ENCODE measurements around the gene PSMD11.
"Not testable (repeated sequence)": the region's sequence is repeated elsewhere in the genome, so short reads cannot be mapped to it uniquely, and the experiment has no call there.

The PSMD11 gene

DNA sequence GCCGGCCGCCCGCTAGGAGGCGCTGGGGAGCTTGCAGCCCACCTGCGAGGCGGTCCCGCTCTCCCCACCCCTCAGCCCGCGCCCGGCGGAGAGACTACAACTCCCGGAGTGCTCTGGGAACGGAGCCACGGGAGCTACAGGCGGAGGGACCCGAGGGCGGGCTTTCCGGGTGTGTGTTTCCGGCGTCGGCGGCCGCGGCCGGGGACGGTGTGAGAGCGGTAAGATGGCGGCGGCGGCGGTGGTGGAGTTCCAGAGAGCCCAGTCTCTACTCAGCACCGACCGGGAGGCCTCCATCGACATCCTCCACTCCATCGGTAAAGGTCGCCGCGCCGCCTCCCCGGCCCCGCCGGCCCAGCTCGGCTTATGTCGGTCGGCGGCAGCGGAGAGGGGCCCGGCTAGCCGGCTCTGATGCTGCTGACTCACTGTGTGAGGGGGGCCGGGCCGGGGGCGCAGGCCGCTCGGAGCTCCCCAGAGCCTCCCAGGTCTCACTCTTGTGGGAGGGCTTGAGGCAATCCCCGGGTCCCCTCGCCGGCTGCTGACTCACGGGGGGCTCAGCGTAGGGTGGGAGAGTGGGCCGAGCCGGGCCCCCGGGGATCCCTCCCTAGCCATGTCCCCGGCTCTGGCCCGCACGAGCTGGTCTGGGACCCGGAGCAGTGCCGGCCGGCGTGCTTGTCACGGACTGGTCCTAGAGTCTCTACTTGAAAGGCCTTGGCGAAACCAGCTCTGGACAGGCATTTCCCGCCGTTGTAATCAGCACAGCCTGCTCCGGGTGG, at the start of gene PSMD11:
Gene PSMD11, plus strand, starts transcription at position 210 of the 773 bp plus-strand sequence. Its CDS starts 14 bp downstream, at position 224.
- DNase-seq = peak; percentile 100

DNA sequence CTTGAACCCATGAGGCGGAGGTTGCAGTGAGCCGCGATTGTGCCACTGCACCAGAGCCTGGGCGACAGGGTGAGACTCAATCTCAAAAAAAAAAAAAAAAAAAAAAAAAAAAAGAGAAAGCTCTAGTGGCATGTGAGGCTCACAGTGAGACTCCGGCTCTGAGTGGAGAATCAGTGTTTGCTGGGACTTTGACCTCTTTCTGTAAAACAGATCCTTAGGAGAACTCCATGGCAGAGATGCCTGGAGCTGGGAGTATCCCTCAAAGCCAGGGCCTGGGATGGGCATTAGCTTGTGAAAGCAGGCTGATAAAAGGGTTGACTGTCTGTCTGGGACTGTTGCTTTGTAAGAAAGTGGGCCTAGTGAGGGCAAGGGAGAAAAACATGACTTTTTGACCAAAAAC, 48.0 kb upstream of the PSMD11 start:
- no peak for DNase-seq

DNA sequence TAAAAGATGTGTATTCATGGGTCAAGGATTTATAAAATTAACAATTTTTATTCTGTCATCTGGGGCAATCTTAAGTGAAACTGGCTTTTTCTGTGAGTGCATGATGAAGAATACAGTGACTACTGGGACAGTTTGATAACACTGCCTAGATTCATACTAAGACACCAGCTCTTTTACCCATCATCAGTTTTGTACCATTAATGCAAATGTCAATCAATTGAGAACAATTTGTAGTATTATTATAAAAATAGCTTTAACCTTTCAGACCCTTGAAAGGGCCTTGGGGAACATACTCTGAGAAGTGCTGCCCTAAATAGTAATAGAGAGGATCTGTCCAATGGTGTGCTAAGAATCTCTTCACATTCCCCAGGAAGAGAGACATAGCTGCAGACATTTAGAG, 45.4 kb upstream of the PSMD11 start:
- DNase-seq = no peak

DNA sequence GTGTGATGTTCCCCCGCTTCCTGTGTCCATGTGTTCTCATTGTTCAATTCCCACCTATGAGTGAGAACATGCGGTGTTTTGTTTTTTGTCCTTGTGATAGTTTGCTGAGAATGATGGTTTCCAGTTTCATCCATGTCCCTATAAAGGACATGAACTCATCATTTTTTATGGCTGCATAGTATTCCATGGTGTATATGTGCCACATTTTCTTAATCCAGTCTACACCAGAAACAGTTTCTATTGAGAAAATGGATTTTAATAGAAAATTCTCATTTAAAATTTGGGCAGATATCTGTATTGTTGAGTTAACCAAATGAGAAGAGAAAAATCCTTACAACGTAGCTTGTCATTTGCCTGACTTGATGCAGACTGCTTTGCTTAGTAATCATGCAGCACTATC, 34.2 kb upstream of the PSMD11 start:
- not testable (repeated sequence) for DNase-seq

DNA sequence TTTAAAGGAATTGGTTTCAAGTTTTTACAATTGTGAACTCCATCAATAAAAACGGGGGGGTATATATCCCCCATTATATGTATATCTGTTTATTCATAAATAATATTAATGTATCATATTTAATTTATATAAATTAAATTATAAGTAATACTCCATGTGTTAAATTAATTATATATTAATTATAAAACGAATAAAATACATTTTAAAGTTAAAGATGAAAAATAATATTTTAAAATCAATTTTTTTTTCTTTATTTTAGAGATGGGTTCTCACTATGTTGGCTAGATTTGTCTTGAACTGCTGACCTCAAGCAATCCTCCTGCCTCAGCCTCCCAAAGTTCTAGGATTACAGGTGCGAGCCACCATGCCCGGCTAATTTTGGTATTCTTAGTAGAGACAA, 17.4 kb upstream of the PSMD11 start:
- DNase-seq = no peak

DNA sequence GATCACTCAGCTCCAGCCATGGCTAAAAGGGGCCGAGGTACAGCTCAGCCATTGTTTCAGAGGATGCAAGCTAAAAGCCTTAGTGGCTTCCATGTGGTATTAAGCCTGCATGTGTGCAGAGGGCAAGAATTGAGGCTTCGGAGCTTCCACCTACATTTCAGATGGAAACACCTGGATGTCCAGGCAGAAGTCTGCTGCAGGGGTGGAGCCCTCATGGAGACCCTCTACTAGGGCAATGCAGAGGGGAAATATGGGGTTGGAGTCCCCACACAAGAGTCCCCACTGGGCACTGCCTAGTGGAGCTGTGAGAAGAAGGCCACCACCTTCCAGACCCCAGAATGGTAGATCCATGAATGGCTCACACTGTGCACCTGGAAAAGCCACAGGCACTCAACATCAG, 14.7 kb upstream of the PSMD11 start:
- no peak for DNase-seq

DNA sequence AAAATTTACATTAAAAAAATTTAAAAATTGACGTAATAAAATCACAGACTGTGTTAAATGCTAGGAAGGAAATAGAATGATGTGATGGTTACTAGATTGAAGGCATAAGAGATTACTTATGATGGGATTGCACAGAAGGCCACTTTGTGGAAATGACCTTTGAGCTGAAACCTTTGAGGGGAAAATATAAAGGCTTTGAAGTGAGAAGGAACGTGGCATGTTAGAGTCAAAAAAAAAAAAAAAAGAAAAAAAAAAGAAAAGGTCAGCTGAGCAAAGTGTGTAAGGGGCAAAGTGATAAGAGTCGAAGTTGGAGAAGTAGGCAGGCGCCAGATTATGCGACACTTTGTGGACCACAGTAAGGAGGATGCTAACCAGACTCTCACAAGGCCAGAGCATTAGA, 3.6 kb upstream of the PSMD11 start:
- no peak for DNase-seq

DNA sequence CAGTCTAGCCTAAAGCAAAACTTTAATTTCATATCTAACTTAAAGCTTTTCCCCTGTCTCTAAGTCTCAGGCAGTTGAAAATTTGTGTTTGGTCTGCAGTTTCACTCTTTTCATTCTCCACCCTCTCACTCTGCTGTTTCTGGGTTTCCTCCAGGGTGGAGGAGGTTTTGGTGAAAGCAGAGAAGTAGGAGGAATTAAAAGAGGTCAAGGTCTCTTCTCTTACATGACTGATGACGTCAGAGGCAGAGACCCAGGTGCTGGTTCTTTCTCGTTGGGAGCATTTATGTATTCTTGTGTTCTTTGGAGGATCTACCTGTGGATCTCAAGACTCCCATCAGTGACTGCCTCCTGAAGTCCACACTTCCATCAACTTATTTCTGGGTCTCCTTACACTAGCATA, 2.4 kb upstream of the PSMD11 start:
- DNase-seq = no peak

DNA sequence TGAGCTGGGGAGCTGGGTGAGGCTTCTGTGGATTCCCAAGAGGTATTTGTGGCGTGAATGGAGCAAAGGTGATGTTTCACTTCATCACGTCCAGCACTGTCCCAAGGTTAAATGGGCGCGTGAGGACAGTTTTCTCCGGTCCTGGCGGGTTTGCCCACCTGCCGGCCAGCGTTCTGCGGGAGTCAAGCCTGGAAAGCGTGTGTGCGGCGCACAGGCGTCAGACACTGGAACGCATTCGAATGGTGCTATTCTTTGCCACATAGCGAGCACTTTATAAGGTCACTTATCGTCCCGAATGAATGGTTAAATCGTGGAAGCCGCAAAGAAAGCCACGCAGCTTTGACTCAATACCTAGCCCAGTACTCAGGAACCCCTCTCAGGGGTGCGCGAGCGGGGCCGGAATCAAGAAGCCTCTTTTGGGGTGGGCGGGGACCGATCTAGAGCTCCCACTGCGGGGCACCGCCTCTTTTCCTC, 446 bp upstream of the PSMD11 start:
- DNase-seq = no peak

DNA sequence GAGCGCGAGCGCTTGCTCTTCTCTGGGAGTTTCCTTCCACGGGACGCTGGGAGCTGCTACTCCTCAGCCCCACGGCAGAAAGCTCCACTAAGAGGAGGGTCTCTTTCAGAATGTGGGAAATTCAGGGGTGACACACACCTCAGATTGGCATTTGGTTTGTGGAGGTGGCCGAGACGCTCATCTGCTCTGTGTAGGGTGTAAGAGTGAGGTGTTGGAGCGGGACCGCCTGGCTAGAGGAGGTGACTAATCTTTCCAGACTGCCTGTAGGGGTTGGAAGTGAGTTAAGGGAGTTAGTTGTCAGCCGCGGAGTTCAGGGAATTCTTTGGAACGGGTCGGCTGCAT, 735 bp downstream of the PSMD11 start:
- DNase-seq = peak; percentile 53

DNA sequence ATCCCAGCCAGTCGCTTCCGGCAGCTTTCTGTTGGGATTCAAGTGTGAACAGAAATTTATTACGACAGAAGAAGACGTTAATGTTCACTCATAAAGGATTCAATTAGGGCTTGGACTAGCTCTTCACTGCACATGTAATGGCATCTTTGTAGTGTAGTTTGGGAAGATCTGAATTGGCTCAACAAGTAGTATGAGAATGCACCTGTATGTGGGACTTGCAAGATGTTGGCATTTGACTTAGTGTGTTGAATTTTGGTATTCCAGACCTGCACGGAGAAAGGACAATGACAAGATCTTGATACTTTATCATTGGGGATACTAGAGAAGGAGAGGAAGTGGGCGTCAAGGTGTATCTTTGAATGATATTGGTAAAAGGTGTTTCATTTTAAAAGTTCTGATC, 1.2 kb downstream of the PSMD11 start:
- no peak for DNase-seq

DNA sequence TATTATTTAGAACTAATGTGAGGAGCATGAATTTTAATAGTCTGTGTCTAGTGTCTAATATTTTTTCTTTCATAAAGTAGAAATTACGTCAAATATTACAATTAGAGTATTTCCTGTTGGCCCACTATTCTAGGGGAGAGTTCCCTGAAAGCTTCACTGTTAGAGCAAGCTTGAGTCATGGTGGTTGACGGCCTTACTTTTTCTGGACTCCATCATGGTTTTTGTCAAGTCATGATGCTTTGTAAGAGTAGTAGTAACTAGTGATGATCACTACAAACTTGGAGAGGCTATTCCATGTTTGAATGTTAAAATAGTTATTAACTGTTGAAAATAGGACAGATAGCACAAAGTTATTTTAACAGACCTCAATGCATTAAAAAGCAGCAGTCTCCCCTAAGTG, 1.7 kb downstream of the PSMD11 start:
- no peak for DNase-seq

DNA sequence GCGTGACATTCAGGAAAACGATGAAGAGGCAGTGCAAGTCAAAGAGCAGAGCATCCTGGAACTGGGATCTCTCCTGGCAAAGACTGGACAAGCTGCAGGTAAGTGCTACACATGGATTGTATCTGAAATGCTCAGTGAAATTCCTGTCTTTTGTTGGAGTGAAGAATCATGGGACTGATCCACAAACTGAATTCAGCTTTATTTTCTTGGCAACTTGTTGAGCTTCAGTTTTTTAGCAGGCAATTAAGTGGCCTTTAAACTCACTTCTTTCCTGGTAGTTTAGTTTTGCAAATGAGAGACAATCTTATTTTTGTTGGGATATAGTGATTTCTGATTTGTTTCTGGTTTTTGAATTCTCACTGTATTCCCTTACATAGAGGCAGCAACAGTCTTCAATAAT, 2.6 kb downstream of the PSMD11 start:
- no peak for DNase-seq

DNA sequence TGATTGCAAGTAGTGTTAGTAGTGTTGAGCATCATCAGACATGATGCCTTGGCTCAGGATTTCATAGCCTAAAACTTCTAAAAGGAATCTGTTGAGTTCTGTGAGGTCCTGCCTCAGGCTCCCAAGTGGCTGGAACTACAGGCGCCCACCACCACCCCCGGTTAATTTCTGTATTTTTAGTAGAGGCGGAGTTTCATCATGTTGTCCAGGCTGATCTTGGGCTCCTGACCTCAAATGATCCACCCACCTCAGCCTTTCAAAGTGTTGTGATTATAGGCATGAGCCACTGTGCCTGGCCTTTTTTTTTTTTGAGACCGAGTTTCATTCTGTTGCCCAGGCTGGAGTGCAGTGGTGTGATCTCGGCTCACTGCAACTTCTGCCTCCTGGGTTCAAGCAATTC, 5.7 kb downstream of the PSMD11 start:
- no peak for DNase-seq

DNA sequence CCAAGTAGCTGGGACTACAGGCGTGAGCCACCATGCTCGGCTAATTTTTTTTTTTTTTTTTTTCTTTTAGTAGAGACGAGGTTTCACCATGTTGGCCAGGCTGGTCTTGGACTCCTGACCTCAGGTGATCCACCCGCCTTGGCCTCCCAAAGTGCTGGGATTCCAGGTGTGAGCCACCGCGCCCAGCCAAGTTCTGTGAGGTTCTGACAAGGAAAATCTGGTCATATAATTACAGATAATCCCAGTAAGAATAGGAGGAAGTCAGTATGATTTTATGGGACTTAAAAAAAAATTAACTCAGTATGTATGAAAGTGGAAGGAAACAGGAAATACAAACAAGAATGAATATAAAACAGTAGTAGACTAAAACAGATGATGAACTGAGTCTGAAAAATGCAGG, 6.1 kb downstream of the PSMD11 start:
- not testable (repeated sequence) for DNase-seq

DNA sequence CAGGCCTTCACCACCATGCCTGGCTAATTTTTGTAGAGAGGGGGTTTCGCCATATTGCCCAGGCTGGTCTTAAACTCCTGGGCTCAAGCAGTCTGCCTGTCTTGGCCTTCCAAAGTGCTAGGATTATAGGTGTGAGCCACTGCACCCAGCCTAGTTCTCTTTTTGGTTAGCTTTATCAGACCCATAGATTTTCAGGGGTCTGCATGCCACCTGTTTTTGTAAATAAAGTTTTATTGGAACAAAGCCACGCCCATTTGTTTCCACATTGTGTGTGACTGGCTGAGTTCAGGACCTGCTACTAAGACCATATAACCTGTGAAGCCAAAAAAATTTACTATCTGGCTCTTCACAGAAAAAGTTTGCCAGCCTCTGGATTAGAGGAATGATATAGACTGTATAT, 7.6 kb downstream of the PSMD11 start:
- DNase-seq = no peak

DNA sequence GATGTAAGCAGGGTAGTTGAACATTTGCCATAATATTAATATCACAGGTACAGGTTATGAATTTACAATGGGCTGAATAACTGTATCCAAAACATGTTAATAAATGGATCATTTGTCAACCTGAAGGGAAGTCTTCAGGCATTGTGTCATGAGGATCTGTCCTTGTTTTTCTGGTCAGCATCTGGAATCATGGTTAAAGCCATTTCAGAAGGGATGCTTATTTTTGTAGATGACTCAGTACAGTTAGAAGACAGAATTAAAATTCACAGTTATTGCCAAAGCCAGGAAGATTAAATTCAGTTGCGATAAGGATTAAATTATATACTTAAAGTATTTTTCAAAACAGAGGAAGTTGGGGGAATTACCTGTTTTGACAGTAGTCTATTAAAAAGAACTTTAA, 8.0 kb downstream of the PSMD11 start:
- DNase-seq = no peak

DNA sequence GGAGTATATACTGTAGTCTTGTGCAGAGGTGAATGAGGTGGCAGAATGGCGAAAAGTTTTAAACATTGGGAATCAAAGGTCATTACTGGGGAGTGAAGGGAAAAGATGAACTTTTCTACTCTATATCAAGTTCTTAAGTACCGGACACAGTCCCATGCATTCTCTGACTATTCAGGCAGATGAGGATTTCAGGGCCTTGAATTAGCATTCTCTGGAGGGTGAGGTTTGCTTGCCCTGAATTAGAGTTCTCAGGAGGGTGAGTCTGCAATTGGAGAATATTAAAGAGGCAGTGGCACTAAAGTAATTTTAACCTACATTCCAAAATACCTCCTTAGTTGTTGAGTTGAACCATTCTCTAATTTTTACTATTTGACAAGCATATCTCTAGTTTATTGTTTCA, 9.1 kb downstream of the PSMD11 start:
- DNase-seq = no peak

DNA sequence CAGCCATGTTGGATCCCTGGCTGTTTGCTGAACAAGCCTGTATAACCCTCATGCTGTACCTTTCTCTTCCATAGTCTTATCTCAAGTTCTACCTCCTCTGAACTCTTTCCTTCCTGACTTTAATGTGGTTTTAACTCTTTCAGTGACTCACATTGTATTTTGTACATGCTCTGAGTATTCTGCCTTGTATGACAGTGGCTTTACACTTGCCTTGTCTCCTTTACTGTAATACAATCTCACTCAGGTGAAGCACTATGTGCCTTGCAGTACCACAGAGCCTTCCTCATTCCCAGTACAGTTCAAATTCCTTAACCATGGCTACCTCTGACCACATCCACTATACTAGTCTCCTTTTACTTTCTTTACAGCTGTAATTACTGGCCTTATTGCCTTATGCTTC, 14.1 kb downstream of the PSMD11 start:
- no peak for DNase-seq

DNA sequence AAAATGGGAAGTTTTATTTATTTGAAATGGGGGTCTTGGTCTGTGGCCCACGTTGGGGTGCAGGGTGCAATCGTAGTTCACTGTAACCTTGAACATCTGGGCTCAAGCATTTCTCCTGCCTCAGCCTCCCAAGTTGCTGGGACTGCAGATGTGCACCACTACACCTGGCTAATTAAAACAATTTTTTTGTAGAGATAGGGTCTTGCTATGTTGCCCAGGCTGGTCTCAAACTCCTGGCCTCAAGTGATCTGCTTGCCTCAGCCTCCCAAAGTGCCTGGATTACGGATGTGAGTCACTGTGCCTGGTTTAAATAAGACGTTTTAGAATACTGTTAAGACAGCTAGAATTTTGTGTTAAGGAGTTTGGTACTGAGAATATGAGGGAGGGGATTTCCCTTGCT, 15.7 kb downstream of the PSMD11 start:
- DNase-seq = no peak

DNA sequence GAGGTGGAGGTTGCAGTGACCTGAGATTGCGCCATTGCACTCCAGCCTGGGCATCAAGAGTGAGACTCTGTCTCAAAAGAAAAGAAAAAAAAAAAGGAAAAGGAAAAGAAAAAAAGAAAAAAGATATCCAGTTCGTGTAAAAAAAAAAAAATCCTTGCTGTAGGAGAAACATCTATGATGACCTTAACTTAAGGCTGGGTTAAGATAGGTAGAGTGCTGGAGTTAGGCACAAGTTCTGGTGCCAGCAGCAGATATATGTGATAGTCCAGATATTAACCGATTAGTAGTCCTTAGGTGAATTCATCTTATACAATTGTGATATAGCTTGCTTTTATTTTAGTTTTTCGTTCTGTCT, 17.2 kb downstream of the PSMD11 start:
- DNase-seq = no peak

DNA sequence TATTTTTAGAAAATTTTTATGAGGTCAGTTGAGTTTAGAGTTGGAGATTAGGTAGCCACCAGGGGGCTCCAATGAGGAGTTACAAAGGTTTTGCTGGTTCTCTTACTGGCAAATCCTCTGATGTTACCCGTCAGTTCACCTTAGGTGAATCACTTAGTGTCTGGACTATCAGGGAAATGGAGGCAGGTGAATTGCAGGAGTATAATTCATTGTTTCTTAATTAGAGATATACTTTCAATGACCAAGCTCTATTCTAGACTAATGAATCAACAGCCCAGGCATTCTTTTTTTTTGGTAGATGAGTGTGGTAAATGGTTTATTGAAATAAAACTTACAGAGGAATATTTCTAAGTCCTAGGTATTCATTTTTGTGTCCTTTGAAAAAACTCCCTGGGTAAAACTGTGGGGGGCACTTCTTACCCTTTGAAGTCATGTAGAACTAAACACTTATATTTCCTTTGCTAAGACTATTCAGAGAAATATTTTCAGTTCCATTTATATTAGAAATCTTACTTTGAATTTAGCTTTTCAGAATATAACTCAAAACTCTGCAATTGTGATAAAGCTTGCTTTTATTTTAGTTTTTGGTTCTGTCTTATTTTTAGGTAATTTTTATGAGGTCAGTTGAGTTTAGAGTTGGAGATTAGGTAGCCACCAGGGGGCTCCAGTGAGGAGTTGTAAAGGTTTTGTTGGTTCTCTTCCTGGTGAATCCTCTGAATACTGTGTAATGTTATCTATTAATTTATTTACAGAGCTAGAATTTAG, 17.7 kb downstream of the PSMD11 start:
- peak; percentile 67 for DNase-seq

DNA sequence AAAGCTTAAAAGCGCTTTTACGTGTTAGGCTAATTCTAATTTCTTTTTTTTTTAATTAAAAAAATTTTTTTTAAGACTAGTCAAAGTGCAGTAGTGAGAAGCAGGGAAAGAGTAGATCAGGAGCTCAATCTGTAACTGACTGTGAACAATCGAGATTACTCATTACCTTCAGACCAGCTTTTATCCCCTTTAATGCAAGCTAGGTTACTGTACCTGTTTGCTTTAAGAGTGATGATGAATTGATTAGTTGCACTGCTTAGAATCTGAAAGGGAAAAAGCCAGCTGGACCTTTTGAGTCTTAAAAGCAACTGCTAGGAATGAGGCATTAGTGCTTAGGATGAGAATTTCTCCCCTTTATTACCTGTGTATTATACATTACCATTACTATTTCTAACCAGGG, 19.0 kb downstream of the PSMD11 start:
- DNase-seq = no peak

DNA sequence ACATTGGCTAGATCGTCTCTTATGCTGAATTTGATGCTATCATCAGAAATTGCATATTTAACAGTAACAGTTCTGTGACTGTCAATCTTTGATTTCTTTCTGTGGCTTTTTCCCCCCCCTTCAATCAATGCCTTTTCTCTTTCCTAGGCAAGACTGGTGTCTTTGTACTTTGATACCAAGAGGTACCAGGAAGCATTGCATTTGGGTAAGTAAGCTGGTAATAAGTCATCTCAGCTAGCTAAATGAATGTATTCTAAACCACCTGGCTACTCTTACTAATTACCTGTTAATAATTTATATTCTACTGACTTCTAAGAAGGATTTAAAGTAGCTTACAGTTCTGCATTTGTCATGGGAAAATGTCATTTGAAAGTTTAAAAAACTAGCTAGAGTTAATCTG, 20.1 kb downstream of the PSMD11 start:
- DNase-seq = no peak

DNA sequence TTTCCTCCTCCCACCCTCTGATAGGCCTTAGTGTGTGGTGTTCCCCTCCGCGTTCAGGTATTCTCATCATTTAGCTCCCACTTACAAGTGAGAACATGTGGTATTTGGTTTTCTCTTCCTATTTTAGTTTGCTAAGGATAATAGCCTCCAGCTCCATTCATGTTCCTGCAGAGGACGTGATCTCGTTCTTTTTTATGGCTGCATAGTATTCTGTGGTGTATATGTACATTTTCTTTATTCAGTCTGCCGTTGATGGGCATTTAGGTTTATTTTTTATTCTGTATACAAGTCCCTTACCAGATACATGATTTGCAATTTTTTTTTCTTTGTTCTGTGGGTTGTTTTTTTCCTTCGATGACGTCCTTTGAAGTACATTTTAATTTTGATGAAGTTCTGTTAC, 23.6 kb downstream of the PSMD11 start:
- no peak for DNase-seq

Data from activated naive CD4-positive, alpha-beta T cell treated with Interleukin-2 at 50 U/mL for 16 hours (primary cell).